Measurements from ENCODE around the gene PDE6G. TPM values are rescaled to one million over a fixed set of nuclear protein-coding genes. Genes with fewer than 3 reads are reported as not detected.

The PDE6G gene
- total and polyA plus RNA-seq, 2 of the 8 experiments (the other 6 are each of a cell fraction or from before 2014, with no cell fraction given): 5.8 to 12.9 TPM

GRCh38 chr17:81656118-81656743 lies at the start of gene PDE6G (continued):
- no peak for TF ChIP-seq CBX5 (IDR thresholded peaks at IDR 0.05; ENCODE audit: low read depth, low read length)
- no peak for TF ChIP-seq EGR1 (IDR thresholded peaks at IDR 0.05; ENCODE audit: borderline replicate concordance, low read depth, low read length)
- no peak for TF ChIP-seq CTCF (IDR thresholded peaks at IDR 0.05; ENCODE audit: control extremely low read depth in 1 of 3, insufficient read depth in 1 of 3, low read depth in 1 of 3, low read length in 3 of 3)
- TF ChIP-seq, protein P1, sequence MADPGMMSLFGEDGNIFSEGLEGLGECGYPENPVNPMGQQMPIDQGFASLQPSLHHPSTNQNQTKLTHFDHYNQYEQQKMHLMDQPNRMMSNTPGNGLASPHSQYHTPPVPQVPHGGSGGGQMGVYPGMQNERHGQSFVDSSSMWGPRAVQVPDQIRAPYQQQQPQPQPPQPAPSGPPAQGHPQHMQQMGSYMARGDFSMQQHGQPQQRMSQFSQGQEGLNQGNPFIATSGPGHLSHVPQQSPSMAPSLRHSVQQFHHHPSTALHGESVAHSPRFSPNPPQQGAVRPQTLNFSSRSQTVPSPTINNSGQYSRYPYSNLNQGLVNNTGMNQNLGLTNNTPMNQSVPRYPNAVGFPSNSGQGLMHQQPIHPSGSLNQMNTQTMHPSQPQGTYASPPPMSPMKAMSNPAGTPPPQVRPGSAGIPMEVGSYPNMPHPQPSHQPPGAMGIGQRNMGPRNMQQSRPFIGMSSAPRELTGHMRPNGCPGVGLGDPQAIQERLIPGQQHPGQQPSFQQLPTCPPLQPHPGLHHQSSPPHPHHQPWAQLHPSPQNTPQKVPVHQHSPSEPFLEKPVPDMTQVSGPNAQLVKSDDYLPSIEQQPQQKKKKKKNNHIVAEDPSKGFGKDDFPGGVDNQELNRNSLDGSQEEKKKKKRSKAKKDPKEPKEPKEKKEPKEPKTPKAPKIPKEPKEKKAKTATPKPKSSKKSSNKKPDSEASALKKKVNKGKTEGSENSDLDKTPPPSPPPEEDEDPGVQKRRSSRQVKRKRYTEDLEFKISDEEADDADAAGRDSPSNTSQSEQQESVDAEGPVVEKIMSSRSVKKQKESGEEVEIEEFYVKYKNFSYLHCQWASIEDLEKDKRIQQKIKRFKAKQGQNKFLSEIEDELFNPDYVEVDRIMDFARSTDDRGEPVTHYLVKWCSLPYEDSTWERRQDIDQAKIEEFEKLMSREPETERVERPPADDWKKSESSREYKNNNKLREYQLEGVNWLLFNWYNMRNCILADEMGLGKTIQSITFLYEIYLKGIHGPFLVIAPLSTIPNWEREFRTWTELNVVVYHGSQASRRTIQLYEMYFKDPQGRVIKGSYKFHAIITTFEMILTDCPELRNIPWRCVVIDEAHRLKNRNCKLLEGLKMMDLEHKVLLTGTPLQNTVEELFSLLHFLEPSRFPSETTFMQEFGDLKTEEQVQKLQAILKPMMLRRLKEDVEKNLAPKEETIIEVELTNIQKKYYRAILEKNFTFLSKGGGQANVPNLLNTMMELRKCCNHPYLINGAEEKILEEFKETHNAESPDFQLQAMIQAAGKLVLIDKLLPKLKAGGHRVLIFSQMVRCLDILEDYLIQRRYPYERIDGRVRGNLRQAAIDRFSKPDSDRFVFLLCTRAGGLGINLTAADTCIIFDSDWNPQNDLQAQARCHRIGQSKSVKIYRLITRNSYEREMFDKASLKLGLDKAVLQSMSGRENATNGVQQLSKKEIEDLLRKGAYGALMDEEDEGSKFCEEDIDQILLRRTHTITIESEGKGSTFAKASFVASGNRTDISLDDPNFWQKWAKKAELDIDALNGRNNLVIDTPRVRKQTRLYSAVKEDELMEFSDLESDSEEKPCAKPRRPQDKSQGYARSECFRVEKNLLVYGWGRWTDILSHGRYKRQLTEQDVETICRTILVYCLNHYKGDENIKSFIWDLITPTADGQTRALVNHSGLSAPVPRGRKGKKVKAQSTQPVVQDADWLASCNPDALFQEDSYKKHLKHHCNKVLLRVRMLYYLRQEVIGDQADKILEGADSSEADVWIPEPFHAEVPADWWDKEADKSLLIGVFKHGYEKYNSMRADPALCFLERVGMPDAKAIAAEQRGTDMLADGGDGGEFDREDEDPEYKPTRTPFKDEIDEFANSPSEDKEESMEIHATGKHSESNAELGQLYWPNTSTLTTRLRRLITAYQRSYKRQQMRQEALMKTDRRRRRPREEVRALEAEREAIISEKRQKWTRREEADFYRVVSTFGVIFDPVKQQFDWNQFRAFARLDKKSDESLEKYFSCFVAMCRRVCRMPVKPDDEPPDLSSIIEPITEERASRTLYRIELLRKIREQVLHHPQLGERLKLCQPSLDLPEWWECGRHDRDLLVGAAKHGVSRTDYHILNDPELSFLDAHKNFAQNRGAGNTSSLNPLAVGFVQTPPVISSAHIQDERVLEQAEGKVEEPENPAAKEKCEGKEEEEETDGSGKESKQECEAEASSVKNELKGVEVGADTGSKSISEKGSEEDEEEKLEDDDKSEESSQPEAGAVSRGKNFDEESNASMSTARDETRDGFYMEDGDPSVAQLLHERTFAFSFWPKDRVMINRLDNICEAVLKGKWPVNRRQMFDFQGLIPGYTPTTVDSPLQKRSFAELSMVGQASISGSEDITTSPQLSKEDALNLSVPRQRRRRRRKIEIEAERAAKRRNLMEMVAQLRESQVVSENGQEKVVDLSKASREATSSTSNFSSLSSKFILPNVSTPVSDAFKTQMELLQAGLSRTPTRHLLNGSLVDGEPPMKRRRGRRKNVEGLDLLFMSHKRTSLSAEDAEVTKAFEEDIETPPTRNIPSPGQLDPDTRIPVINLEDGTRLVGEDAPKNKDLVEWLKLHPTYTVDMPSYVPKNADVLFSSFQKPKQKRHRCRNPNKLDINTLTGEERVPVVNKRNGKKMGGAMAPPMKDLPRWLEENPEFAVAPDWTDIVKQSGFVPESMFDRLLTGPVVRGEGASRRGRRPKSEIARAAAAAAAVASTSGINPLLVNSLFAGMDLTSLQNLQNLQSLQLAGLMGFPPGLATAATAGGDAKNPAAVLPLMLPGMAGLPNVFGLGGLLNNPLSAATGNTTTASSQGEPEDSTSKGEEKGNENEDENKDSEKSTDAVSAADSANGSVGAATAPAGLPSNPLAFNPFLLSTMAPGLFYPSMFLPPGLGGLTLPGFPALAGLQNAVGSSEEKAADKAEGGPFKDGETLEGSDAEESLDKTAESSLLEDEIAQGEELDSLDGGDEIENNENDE (IDR thresholded peaks at IDR 0.05; ENCODE audit: insufficient replicate concordance, low read length): no peak
- no peak for TF ChIP-seq FOSL1 (IDR thresholded peaks at IDR 0.05; ENCODE audit: insufficient read depth, low read depth, low read length)
- no peak for TF ChIP-seq BCL11A (IDR thresholded peaks at IDR 0.05; ENCODE audit: low read depth in 2 of 2, low read length in 2 of 2)
- no peak for TF ChIP-seq JUND (IDR thresholded peaks at IDR 0.05; ENCODE audit: low read length)

Data from H1 (cell line).